Measurements from ENCODE around the gene CC2D1A. TPM values are rescaled to one million over a fixed set of nuclear protein-coding genes. Genes with fewer than 3 reads are reported as not detected.

Gene CC2D1A
- total RNA-seq, 4 donors from 2014 or later: 28.0 to 56.9 (median 36.0) TPM

DNA sequence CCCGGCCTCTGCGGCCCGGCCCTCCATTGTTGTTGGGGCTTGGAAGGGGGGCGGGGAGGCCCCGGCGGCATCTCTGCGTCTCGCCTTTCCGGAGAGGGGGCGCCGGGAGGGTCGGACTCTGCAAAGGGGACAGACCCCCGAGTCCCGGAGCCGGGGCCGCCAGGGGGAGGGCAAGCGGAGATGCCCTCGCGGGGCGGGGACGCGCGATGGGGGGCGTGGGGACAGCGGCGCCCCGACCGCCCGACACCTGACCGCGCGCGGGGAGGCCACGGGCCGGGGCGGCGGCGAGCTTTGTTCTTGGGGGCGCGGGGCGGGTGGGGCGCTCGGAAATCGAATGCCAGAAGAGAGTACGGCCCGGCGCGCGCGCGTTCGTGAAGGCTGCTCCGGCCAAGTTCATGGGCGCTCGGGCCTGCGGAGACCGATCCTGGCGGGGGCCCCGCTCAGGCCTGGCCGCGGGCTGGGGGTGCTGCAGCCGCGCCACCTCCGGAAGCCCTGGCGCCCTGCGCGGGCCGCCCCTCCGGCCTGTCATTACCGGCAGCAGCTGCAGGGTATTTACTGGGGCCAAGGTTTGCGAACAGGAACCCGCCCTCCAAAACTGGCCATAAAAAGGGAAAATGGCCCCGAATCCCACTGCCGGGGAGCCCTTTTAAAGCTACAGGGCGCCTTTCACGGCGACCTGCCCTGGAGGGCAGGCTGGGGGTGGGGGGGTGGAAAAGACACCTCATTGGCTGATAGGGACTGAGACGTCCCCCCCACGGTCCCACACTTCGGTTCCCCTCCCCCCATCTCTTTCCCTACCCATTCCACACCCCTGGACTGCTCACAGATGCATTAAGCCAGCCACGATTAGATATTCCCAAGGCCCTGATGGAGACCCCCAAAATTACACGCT, 40.2 kb upstream of the CC2D1A start:
- no peaks in the 10 kb centered on the region for H3K9me3 ChIP-seq
- H3K27me3 ChIP-seq: peaks cover 0 to 19% (median 0%) of the 10 kb centered on the region in 4 donors
- 4 to 25% methylated on average over 4 to 5 of the region's 82 CpGs for WGBS, 2 donors
- intact Hi-C loops (cut with DNase I): loop anchor here (10.0 kb wide), 1 partner anchor 271 kb away; no protein-coding TSS in a partner anchor
- peaks cover 17 to 50% (median 20%) of the 10 kb centered on the region in 3 donors for H3K4me1 ChIP-seq
- DNase-seq: no peak
- H3K4me3 ChIP-seq: peak overlapping the region; percentile 55 to 88 (median 66)
- no peaks in the 10 kb centered on the region for H3K36me3 ChIP-seq
- peak overlapping the region; percentile 21 to 84 (median 56) for H3K27ac ChIP-seq
- no peak for TF ChIP-seq POLR2A (IDR thresholded peaks at IDR 0.05)
- TF ChIP-seq, protein P1, sequence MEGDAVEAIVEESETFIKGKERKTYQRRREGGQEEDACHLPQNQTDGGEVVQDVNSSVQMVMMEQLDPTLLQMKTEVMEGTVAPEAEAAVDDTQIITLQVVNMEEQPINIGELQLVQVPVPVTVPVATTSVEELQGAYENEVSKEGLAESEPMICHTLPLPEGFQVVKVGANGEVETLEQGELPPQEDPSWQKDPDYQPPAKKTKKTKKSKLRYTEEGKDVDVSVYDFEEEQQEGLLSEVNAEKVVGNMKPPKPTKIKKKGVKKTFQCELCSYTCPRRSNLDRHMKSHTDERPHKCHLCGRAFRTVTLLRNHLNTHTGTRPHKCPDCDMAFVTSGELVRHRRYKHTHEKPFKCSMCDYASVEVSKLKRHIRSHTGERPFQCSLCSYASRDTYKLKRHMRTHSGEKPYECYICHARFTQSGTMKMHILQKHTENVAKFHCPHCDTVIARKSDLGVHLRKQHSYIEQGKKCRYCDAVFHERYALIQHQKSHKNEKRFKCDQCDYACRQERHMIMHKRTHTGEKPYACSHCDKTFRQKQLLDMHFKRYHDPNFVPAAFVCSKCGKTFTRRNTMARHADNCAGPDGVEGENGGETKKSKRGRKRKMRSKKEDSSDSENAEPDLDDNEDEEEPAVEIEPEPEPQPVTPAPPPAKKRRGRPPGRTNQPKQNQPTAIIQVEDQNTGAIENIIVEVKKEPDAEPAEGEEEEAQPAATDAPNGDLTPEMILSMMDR (IDR thresholded peaks at IDR 0.05): peak in 1 of 6 experiments; percentile 11

DNA sequence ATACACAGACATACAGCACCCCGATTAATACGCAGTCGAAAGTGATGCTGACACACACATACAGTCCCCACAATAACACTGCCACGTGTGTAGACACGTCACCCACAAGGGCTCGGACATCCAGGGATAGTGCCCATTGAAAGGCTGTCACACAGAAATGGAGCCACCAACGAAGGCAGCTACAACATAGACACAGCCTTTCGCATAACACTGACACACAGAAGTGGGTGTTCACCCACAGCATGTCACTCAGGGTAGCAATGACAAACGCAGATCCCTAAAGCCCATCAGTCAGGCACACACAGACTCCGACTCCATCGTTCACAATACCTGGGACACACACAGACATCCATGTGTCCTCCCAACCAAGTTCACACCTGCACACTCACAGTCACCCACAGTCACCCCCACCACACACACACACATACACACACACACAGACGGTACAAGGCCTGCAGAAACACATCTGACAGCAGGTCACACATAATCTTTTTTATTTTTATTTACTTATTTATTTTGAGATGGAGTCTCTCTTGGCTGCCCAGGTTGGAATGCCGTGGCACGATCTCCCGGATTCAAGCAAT, 39.4 kb upstream of the CC2D1A start:
- Histone ChIP-seq H3K4me1 (peaks cover 10 to 43% (median 18%) of the 10 kb centered on the region in 3 donors), H3K9me3 (no peaks in the 10 kb centered on the region), H3K27me3 (peaks cover 0 to 19% (median 0%) of the 10 kb centered on the region in 4 donors), H3K36me3 (no peaks in the 10 kb centered on the region), H3K27ac (peak overlapping the region in 1 of 4 donors; percentile 67), H3K4me3 (peak overlapping the region in 3 of 4 donors; percentile 59 to 88 (median 73))
- DNase-seq: no peak
- WGBS, 2 donors: 70 to 76% methylated on average over 11 to 15 of the region's 15 CpGs
- intact Hi-C loops (cut with DNase I): loop anchor here (10.0 kb wide), 1 partner anchor 272 kb away; no protein-coding TSS in a partner anchor
- TF ChIP-seq, protein P1 (IDR thresholded peaks at IDR 0.05): no peak
- no peak for TF ChIP-seq POLR2A (IDR thresholded peaks at IDR 0.05)

DNA sequence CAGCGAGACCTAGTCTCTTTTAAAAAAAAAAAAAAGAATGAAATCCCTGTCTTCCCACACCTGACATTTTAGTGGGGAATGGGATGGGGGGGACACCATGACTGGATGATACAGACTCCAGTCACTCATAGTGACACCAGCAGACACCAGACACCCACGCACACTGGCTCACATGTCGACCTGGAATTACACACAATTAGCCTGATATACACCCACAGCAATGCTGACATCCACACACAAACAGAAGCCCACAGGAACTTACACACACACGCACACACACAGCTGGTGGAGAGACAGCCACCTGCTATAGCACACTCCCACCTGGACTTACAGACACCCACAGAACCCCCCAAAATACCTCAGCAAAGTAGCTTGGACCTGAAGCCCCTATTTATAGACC, 37.3 kb upstream of the CC2D1A start:
- no peaks in the 10 kb centered on the region for H3K36me3 ChIP-seq
- no peak overlapping the region for H3K4me3 ChIP-seq
- H3K27me3 ChIP-seq: peaks cover 0 to 20% (median 0%) of the 10 kb centered on the region in 4 donors
- peaks cover 11 to 42% (median 18%) of the 10 kb centered on the region in 3 donors for H3K4me1 ChIP-seq
- TF ChIP-seq, protein P1 (IDR thresholded peaks at IDR 0.05): no peak
- TF ChIP-seq POLR2A (IDR thresholded peaks at IDR 0.05): no peak
- H3K27ac ChIP-seq: no peak overlapping the region
- no peak for DNase-seq
- intact Hi-C loops (cut with DNase I): loop anchor here (10.0 kb wide), 1 partner anchor 274 kb away; no protein-coding TSS in a partner anchor
- 62 to 75% methylated on average over 4 of the region's 4 CpGs for WGBS, 2 donors
- H3K9me3 ChIP-seq: no peaks in the 10 kb centered on the region

DNA sequence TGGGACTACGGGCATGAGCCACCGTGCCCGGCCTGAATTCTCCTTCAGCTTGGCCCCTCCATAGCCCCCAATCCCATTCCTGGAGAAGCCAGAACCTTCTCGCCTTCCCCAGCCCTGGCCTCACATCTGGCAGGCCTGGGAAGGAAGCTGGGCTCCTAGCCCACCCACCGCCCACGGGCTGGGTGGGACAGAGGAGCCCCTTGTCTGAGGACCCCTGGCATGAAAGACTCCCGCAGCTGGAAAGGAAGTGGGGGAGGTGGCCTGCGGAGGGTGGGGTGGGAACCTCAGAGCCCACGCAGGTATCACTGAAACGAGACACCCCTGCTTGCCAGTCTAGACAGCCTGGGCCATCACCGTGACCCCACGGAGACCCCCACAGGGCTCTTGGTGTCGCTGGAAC, 36.7 kb upstream of the CC2D1A start:
- H3K4me3 ChIP-seq: no peak overlapping the region
- DNase-seq: no peak
- H3K4me1 ChIP-seq: peaks cover 11 to 42% (median 18%) of the 10 kb centered on the region in 3 donors
- H3K36me3 ChIP-seq: no peaks in the 10 kb centered on the region
- TF ChIP-seq, protein P1 (IDR thresholded peaks at IDR 0.05): no peak
- no peak for TF ChIP-seq POLR2A (IDR thresholded peaks at IDR 0.05)
- peaks cover 0 to 25% (median 0%) of the 10 kb centered on the region in 4 donors for H3K27me3 ChIP-seq
- WGBS, 2 donors: 84 to 87% methylated on average over 8 to 10 of the region's 13 CpGs
- H3K9me3 ChIP-seq: no peaks in the 10 kb centered on the region
- intact Hi-C loops (cut with DNase I): loop anchor here (10.0 kb wide), 1 partner anchor 274 kb away; no protein-coding TSS in a partner anchor
- H3K27ac ChIP-seq: no peak overlapping the region
